HG02763 (cell line): ENCODE results near the gene NFE2L1.
"Not testable (repeated sequence)": the region's sequence is repeated elsewhere in the genome, so short reads cannot be mapped to it uniquely, and the experiment has no call there.

Experiments used
- ATAC-seq: cut with Tn5 transposase; IDR thresholded peaks from one replicate; pipeline ENCODE4 v1.9.1; 2021; ENCODE audit warnings: mild to moderate bottlenecking, moderate library complexity; ENCODE audit not compliant: unreplicated experiment

Gene NFE2L1

DNA sequence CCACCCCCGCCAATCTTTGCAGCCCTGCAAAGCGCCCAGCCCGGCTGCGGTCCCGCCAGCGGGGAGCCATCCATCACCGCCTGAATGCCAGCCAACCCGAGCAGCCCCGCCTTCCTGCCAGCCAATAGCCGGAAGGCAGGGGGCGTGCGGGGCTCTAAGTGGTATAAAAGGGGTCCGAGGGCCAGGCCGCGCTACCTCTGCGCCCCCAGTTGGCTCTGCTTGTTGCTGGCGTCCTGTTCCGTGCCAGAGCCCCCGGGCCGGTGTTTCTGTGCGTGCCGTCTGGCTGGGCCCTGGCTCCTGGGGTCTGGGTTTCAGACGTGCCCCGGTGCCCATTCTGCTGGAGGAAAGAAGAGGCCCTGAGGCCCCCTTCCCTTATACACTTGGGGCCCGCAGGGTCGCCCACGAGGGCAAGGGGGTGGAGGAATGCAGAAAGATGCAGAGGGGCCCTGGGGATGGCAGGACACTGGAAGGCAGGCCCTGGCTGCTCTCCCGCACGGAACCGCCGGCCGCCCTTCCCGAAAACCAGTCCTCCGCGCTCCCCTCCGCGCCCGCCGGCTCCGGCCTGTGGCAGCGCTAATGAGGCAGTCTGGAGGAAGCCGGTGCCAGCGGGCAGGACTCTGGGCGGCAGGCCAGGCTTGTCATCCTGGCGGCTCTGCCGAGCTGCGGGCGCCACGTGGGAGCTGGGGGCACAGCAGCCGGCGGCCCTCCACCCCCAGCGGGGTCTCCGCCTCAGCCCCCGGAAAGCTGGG lies 24.6 kb upstream of the NFE2L1 start:
- no peak for ATAC-seq

DNA sequence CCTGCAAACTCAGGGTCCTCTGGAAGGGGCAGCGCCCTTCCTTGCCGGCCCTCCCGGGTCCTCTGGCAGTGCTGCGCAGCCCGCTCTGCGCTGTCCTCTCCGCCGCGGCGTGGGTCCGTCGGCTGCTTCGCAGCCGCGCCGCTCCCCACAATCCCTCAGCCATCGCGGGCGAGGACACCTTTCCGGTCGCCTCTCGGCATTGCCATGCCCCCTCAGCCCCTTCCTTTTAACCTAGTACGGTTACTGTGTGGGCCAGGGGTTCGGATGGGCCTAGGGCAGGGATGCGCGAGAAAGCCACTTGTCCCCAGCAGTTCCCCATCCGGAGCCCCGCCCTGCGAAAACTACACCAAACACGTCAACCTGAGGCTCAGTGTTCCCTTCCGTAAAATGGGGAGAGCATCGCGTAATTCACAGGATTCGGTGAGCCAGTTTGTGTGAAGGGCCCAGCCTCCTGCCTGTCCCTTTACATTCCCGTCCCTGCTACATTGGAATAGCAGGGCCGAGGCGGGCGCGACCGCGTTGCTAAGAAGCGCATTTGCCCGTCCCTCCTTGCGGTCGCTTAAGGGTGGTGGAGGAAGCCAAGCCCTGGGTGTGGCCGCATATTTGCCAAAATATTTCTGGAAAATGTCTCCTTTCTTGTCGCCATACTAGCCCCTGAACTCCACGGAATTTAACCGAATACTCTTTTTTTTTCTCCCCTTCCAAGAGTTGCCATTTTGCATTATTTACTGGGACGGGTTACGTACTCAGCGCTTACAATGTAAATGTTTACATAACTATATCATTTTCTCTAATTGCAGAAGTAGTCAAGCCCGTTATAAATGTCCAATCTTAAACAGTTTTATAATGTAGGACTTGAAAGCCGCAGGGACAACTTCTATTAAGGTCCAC lies 23.8 kb upstream of the NFE2L1 start:
- no peak for ATAC-seq

DNA sequence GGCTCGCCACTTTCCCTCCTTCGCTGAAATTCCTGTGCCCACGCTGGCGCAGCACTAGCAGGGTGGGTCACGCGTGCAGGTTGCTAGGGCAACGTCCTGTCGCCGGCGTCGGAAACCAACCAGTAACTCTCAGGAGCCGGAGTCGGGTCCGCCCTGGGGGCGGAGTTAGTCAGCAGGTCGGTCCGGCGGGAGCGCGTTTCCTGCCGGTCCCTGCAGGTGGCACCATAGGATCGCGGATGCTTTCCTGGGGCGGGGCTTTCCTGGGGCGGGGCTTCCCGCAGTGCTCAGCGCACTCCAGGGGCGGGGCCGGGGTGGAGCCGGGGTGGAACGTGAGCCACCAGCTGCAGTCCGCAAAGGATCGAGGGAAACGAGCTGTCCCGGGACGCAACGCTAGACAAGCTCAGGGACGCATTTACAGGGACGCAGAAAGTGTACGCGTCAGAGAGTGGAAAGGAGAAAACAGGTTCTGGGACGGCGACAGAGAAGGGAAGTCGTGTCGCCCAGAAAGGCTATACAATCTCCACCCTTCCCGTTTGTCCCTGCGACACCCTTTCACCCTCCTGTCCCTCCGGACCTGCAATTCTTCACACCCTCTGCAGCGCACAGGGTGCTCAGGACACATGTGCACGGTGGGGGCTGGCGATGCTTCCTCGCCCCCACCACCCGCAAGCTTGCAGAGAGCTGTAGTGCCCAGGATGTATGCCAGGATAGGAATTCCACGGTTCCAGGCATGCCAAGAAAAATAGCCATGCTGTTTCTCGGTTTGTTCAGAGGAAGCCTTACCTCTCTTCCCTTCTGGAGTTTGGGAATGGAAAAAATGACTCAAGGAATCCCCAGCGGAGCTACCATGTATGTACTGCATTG lies 22.9 kb upstream of the NFE2L1 start:
- ATAC-seq, result peak; percentile 87

DNA sequence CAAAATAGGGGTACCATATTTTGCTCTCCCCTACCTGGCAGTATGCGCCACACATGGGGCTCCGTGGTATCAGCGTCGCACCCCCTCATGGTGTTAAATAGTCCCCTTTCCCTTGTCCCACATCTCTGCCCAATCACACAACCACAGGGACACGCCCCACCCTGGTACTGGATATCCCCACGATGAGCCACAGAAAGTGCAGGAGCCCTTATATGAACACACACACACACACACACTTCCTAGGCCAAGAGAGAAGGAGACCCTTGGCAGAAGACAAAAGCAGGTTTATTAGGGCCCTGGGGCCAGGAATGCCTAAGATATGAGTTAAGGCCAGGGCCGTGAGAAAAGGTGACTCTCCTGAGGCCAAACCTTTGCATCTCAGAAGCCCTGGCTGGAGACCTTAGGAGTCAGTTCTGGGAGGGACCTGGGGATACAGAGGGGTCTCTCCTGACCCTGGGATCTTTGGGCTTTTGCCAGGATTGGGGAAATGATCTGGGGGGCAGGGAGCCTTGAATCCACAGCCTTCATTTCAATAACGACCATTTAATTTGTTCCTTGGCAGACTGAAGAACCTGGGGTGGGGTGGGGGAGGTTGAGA lies 22.2 kb upstream of the NFE2L1 start:
- no peak for ATAC-seq

DNA sequence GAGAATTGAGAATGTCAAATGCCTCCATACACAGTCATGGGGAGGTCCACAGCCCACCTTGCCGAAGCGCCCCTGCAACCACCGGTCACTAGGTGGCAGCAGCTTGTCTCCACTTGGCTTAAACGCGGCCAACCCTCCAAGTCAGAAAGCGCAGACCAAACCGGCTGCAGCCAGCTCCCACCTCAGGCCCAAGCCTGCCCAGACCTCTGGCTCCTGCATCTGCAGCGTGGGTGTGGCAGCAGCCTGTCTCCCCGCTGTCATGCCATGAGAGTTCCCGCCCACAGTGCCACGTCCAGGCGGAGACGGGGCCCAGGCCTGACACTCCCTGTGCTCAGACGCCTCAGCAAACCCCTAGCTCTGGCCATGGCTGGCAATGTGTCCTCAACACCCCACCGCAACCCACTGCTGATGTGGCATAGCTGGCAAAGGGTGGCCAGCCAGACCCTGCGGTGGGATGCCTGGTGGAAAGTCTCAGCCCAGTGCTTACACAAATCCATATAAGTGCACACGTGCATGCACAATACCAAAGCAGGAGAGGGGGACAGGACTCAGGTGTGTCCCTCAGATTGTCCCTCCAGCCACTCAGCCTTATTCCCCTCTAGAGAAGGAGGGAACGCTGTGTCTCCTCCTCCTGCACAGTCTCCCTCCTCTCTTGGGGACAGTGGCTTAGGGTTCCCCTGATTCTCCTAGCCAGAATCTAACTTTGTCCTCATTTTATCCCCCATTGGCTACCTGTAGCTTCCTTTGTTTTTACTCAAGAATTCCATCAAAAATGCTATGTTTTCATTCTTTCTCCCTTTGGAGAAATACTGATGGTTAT lies 21.4 kb upstream of the NFE2L1 start:
- peak; percentile 32 for ATAC-seq

DNA sequence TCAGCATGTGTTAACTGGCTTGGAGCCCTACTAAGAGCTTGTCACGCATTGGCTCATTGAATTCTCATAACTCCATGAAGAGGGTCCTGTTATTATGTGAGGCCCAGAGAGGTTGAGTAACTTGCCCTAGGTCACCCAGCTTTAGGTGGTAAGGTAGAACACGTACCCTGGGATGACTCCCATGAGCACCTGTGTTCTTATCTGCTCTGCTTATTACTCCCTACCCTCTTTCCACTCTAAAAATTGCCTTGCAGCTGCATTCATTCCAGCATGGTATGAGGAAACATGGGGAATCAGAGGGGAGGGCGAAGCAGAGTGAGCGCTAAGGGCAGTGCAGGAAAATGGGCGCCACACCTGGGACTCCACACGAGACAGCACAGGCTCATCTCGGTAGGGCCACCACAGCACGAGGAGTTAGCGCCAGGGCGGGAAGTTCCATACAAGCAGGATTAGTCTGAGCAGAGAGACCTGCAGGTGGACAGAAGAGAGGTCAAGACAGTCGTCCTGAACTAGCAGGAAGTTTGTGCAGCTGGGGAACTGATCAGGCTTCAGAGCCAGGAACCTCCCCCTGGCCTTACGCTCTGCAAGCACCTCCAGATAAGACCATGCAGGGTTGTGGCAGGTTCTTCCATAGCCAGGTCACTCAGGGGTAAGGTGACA lies 20.7 kb upstream of the NFE2L1 start:
- no peak for ATAC-seq

DNA sequence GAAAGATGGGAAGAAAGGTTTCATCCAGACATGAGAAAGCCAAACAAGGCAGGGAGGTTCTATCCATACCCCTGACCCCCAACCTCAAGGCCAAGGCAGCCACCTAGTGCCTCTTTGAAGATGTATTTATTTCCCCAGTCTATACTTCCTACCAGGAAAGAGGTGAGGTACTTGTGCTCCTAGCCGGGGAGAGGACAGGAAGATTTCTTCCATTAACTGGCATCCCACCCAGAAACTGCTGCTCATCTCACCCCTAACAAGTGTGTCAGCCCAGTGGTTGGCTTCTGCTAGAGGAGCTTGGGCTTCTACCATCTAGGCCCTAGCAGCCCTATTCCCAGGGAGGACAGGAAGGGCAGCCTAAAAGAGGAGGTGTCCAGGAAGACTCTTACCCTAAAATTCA lies 19.4 kb upstream of the NFE2L1 start:
- no peak for ATAC-seq

DNA sequence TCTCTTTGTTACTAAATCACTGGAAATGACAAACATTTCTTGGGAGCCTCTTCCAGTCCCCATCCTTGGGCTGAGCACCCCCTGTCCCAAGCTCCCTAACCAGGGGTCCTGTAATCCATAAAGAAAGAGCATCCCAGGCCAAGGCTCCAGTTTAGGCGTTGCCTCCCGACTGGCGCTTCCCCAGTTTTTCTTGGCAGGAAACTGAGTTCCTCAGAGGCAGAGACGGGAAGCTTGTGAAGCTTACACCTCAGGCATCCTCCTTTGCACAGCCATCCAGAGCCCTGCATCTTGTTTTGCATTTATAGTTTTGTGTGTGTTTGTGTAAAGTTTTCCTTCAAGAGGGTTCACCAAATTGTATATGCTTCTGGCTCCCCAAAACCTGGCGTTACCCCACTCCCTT lies 17.6 kb upstream of the NFE2L1 start:
- no peak for ATAC-seq

DNA sequence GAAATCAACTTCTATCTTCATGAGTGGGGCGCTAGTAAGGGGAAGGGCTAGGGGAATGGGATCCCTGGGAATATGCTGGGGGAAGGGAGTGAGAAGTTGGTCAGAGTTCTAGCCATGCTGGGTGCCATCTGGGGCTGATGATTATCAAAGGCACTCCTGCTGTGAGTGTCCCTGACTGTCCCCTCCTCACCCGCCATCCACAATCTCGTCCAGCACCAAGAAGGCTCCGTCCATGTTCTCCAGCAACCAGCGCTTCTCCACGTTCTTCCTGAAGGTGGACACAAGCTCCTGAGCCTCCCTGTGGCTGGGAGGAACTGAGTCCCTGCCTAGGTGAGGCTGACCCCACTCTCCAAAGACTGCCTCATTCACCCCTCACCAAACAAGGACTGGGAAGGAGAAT lies 16.2 kb upstream of the NFE2L1 start:
- no peak for ATAC-seq

DNA sequence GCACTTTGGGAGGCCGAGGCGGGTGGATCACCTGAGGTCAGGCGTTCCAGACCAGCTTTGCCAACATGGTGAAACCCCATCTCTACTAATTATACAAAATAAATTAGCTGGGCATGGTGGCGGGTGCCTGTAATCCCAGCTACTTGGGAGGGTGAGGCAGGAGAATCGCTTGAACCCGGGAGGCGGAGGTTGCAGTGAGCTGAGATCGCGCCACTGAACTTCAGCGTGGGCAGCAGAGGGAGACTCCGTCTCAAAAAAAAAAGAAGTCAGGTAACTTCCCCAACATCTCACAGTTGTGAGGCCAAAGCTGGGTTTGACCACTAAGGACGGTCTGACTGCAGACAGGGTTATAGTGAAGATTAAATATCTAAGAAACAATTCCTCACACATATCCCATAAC lies 13.4 kb upstream of the NFE2L1 start:
- ATAC-seq, result not testable (repeated sequence)

DNA sequence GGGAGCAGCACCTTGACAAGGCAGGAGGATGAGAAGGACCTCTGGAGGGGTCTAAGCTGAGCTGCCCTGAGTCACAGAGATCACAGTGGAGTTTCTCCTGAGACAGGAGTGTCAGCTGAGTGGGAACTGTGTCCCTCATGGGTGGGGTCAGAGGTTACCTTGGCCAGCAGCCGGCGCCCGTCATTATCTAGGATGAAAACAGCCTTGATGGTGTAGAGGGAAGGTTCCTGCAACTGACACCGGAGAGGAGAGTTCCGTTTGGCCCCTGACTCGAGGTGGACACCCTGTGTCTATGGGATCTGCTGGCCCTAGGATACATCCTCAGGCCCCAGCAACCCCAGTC lies 11.5 kb upstream of the NFE2L1 start:
- no peak for ATAC-seq

DNA sequence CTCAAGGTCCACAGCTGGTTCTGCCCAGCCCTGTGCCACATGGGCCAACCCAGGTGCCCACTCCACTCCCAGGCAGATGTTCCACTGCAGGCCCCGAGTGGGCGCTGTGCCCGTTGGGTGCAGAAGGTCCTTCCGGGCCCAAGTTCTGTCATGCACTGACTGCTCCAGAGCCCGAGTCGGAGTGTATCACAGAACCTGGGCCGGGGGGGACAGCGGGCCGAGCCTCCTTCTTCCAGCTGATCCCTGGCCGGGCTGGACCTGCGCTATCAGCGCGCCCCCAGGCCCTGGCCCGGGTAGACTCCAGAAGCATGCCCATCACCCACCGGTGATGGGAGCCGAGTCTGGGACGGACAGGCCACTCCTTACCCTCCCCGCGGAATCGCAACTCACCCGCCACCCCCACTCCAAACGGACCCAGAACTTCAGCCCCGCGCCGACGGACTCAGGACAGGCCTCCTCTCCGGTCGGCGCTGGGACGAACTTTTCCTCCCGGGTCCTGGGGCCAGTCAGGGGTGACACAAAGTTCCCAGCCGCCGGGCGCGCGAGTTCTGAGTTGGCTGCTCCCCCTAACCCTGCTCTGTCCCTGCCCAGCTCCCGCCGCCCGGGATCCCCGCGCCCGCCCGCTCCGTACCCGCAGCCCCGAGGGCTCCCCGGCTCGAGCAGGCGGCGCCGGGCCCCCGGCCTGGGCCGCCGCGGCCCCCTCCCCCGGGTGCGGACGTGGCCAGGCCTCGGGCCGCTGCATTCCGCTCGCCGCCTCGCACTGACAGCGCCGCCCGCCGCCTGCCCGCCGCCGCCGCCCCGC lies 10.9 kb upstream of the NFE2L1 start, which contains the start of gene COPZ2:
Gene COPZ2 (minus strand): TSS at position 762 of the 802 bp plus-strand sequence. CDS start 20 bp downstream, at position 742.
- peak; percentile 54 for ATAC-seq

DNA sequence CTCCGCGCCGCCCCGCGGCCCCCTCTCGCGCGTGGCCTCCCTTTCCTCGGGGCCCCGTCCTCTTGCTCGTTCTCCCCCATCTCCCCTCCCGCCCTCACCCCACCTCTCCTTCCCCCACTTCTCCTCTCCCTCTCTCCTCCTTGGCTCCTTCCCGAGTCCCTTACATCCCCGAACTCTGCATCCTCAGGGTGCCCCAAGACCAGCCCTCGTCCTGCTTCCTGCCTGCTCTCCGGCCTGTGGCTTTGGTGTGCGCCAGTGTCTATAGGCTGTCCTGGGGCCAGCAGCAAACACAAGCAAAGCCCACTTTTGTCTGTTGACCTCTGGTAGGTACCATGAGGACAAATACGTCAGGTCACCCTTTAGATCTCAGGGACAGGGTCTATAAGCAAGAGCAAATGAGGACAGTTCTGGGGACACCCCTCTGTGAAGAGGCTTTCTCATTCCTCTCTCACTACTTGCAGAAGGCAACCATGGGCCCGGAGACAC lies 10.3 kb upstream of the NFE2L1 start:
- ATAC-seq, result no peak

DNA sequence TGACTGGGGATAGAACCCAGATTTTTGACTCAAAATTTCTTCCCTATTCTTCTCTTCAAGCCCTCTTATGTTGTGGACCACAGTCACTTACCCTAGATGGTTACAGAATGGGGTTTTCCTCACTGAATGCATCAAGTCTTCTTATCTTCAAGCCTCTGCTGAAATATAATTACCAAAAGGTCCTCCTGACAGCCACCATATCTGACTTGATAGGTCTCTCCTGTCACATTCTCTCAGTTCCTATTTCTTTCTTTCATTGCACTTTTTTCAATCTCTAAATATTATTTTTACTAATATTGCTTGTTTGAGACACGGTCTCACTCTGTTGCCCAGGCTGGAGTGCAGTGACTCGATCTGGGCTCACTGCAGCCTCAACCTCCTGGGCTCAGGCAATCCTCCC lies 9.5 kb upstream of the NFE2L1 start:
- ATAC-seq, result no peak

DNA sequence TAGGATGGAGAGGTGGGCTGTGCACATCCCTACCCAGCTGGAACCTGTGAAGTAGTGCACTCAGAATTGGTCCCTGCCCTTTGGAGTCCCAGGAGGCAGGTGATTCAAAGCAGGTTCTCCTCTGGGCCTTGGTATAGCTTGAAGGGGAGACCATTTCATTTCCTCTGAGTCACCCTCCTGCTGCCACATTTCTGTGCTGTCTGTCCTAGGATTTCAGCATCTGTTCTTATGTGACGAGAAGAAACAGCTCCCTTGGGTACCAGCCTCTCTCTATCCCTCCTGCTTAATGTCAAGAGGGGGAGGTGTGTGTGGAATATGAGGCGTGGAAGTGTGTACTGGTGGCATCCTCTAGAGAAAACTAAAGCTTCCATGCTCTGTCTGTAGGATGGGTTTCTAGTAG lies 5.0 kb upstream of the NFE2L1 start:
- no peak for ATAC-seq

DNA sequence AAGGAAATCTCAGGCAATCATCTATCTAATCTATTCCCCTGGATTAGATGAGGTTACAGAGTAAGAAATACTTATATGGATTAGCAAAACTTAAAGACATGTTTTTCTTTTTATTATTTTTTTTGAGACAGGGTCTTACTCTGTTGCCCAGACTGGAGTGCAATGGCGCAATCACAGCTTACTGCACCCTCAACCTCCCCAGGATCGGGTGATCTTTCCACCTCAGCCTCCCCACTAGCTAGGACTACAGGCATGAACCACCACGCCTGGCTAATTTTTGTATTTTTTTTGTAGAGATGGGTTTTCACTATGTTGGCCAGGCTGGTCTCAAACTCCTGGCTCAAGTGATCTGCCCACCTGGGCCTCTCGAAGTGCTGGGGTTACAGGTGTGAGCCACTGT lies 3.3 kb upstream of the NFE2L1 start:
- ATAC-seq, result no peak

DNA sequence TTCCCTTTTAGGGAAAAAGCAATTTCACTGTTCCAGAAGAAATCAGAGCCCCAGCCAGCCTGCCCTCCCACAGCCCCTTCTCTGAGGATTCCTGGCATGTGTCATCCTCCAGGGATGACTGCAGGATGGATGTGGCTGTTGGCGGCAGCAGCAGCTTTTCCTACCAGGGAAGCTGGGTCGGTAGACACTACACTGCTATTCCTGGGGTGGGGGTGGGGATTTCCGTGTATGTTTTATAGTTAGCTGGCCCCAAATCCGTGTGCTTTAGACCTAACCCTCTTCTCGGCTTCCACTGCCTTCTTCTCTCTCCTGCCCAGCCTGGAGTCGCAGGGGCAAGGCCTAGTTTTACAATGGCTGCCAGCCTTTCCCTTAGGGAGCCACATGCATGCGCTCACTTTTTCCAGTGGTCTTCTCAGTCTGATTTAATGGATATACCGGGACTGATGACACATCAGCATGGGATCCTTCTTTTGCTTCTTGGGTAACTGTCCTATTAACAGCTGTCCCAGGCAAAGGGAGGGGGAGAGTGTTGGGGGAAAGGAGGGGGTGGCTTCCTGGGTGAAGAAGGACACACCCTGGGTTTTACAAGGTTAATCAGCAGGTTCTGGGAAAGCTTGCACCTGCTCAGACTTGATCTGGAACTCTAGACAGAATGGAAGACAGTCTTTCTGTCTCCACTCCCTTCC lies 2.7 kb upstream of the NFE2L1 start:
- no peak for ATAC-seq

DNA sequence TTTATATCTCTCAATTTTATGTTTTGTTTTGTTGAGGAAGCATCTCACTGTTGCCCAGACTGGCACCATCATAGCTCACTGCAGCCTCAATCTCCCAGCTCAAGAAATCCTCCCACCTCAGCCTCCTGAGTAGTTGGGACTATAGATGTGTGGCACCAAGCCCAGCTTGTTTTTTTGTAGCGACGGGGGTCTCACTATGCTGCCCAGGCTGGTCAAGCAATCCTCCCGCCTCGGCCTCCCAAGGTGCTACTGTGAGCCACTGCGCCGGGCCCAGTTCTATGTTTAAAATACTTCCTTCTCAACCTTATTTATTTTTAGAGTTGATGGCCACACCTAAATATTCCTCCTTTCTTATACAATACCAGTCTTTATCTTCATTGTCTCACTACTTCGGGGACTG lies 1.9 kb upstream of the NFE2L1 start:
- ATAC-seq, result no peak
